ENCODE results near the gene ELP4. TPM values are rescaled to one million over a fixed set of nuclear protein-coding genes. Genes with fewer than 3 reads are reported as not detected.
A peak's percentile ranks its signal among the peaks of the same experiment; 100 is the strongest.

Gene ELP4
- polyA plus RNA-seq, 3 donors, result 24.6 to 25.1 (median 24.8) TPM

- DNase-seq (ENCODE audit: extremely low read depth in 1 of 11, low read depth in 9 of 11, low spot score in 4 of 11), result no peak
These were observed 293.0 kb downstream of the ELP4 start for GRCh38 chr11:31802609-31802989.

DNA sequence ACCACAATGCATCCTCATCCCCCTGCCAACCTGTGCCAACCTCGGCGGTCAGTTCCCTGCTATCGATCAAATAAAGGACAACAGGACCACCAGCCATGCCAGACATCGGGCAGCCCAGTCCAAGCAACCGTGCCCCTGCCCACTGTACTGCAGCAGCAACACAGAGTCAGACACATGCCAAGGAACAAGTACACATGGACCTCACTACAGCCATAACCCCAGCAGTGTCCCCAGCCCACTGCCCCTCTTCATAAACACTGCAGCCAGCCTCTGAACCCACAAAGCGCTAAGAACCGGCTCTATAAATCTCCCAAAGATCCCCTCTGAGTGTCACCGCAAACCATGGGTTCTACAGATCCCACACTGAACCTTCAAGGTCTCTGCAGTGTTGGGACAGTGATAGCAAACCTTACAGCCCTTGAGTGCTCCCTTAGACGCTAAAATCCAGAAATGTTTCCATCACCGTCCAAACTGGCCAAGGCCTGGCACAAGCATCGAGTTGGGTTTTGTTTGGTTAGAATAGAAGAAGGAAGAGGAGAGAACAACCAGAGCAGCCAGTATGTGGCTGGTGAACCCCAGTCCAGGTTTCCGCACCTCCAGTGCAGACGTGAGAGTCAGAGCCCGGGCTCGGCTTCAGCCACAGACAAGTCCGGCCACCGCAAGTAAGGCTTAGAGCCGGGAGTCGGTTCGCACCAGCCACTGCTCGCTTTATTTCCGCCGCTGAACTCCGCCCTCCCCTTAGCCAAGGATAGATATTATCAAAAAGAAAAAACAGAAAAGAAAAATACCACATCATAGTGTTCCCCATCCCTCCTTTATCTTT, 293.6 kb downstream of the ELP4 start:
- no peak for DNase-seq (ENCODE audit: extremely low read depth in 1 of 11, low read depth in 9 of 11, low spot score in 4 of 11)

- no peak for DNase-seq (ENCODE audit: extremely low read depth in 1 of 11, low read depth in 9 of 11, low spot score in 4 of 11)
These were observed 294.3 kb downstream of the ELP4 start for GRCh38 chr11:31803813-31804311.

DNA sequence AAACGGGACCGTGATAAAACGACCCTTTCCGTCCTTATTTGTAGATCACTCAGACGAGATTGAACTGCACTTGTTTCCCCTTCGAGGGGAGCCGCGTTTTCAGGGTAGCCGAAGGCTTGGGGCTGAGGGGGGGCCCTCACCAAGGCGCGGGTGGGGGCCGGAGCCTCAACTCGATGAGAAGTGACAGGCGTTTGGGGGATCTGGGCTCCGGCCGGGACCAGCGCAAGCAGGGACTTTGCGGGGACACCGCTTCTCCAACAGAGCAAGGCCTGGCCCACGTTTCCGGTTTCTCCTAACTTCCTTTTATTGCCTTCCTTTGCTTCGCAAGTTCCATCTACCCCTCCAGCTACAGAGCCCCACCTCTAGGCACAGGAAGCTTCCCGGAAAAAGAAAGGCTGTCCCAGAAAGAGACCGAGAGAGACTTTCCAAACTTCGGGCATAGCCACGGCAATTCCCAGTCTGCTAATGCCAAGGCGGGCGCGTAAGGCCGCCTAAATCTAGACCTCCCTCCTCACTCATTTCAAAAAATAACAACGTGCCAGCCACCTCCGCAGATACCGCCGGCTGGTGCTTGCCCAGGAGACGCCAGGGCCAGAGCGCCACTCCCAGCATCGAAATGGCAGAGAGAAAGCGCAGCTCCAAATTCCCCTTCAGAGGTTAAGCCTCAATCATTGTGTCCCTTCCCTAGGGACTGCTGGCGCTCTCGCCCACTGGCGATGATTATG, 294.9 kb downstream of the ELP4 start:
- no peak for DNase-seq (ENCODE audit: extremely low read depth in 1 of 11, low read depth in 9 of 11, low spot score in 4 of 11)

- DNase-seq (ENCODE audit: extremely low read depth in 1 of 11, low read depth in 9 of 11, low spot score in 4 of 11), result no peak
These were observed 295.6 kb downstream of the ELP4 start for GRCh38 chr11:31805037-31805628.

DNA sequence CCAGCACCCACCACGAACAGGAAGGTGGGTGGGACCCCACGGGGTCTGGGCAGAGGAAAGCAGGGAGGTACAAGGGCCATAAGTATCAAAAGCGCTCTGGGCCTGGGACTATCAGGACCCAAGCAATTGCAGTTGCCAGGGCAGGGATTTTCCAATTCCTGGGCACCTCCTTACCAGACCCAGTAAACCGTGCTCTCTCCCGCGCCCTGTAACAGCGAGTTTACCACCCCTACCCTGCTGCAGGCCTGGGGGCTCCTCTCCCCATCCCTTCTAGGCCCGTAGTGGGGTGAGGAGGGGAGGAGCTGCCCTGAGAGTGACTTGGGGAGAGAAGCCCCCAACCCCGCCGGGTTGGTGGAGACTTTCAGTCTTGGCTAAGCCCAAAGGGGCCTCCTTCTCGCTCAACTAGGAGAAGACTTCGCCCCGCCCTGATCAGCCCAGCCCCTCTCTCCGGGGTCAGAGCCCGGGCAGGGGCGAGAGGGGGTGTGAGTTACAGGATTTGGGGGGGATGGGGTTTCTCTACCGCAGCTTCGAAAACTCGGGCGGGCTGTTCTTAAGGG, 296.1 kb downstream of the ELP4 start:
- DNase-seq (ENCODE audit: extremely low read depth in 1 of 11, low read depth in 9 of 11, low spot score in 4 of 11), result no peak

DNA sequence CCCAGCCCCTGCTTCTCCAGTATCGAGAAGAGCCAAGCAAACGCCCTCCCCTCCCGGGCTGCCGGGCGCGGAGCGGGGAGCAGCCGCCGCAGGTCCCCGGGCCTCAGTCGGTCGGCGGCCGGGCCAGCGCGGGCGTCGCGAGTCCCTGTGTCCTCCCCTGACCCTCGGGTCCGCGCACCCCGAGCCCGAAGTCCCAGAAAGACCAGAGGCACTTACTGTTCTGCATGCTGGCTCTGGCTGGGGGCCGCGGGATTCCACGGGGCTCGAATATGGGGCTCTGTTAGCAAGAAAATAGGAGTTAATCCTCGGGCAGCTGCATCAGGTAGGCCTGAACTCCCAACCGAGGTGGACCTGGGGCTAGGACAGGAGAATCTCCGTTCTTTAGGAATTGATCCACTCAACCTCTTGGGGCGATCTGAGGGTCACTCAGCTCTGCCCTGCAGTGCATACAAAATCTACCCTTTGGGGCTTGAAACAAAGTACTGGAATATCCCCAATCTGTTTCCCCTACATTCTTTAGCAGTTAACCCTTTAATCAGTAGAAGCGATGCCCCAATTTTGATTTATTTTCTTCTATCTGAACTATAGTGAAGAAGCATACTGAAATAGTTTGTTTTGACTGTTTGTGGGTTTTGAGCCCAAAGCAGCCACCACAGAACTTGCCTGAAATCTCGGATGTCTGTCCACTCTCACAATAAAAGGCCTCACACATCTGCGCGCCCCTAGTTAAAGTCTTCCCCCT, 296.8 kb downstream of the ELP4 start:
- no peak for DNase-seq (ENCODE audit: extremely low read depth in 1 of 11, low read depth in 9 of 11, low spot score in 4 of 11)

GRCh38 chr11:31806928-31807798, 297.6 kb downstream of the ELP4 start:
- no peak for DNase-seq (ENCODE audit: extremely low read depth in 1 of 11, low read depth in 9 of 11, low spot score in 4 of 11)

DNA sequence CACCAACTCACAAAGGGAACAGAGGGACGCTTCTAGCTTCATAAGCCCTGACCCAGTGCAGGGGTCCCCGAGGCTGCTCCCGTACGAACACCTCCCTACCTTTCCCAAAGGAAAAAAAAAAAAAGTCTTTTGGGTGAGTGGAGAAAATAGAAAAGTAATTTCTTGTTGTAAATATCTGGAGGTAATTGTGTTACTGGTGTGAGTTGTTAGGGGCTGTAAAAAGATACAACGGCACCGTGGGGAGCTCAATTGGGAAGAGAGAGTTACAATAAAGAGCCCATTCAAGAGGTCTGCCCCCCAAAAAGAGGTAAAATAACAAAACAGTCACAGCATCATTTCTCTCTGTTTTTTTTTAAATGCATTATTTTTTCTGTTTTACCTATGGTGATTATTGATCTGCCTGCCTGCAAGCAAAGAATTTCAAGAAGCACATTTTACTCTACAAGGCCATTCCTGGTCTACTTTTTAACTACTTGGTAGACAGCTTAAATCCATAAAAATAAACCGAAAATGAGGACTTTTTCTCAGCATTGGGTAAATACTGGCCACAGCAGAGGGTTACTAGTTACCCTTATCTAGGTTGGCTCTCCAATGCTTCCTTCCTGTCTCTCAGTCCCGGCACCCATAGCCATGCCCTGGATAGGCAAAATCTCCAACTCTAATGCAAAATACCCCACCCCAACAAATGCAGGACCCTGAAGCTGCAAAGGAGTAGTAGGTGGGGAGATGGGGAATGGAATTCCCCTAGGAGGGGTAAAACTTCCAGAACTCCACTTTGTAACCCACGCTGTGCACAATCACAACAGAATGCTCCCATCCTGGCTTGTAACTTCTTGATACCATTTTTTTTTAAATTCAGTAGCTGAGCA, 298.5 kb downstream of the ELP4 start:
- no peak for DNase-seq (ENCODE audit: extremely low read depth in 1 of 11, low read depth in 9 of 11, low spot score in 4 of 11)

DNA sequence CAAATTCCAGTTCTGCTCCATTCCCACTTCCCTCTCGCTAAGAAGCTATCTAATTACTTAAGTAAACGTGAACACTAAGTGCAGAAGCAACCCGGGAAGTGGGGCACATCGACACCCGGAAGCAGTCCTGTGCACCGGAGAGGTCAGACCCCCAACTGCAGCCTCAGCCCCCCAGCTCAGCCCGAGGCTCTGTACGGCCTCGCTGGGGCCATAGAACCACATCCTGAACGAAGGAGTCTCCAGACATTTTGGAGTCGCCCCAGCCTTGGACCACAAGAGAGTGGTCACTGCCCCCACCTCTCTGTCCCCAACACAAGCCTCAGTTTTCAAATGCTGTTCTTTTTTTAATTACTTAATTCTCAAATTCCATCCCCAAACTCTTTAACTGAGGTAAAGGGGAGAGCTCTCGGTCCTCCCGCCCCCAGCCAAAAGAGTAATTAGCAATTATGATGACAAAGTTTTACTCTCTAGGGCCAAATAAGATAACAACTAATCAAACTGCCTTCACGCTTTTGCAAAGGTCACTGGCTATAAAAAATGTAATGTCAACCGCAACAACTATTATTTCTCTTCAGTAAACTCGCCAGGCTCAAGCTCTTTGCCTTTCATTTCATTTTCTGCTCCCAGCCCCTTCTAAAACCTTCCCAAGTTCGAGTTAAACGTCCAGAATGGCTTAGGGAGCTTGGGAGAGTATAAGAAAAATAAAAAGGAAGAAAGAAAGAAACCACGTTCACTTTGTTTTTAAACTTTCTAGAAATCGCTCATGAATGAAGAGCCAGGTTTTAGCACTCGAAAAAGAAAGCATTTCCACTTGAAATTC, 299.4 kb downstream of the ELP4 start:
- no peak for DNase-seq (ENCODE audit: extremely low read depth in 1 of 11, low read depth in 9 of 11, low spot score in 4 of 11)

- DNase-seq (ENCODE audit: extremely low read depth in 1 of 11, low read depth in 9 of 11, low spot score in 4 of 11), result no peak
These were observed 299.9 kb downstream of the ELP4 start for GRCh38 chr11:31809541-31809856.

GRCh38 chr11:31809857-31810778, 300.6 kb downstream of the ELP4 start:
- DNase-seq (ENCODE audit: extremely low read depth in 1 of 11, low read depth in 9 of 11, low spot score in 4 of 11), result peak in 1 of 11 donors; percentile 29

DNA sequence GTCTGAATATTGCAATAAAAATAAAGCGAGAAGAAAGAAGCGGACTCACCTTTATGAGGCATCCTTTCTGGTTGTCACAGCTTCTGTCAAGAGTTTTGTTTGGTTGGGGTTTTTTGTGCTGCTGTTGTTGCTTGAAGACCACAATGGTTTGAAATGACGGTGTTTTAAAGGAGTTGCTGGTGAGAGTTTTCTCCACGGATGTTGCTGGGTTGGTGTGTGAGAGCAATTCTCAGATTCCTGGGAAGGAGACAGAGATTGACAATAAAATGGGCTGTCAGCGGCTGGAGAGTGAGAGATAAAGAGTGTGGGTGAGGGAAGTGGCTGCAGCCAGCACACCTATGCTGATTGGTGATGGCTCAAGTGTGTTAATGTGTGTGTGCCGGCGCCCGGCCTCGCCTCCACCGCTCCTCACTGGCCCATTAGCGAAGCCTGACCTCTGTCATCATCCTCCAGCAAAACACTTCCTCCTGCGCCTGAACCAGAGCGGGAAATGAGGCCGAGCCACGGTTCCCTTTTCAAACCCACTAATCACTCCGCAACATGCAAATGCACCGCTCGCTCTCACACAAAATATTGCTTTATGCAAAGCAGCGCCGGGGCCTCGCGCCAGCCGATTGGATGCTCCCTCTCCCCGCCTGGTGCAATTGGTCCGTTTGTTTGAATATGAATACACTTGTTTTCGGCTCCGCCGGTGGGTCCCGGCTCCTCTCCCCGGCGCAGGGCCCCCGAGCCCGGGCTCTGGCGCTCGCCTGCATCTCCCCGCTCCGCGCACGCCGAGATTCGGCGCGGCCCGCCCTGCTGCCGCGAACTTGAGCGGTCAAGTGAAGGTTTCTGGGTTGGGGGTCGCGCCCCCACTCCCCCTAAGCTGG, 301.4 kb downstream of the ELP4 start, which contains the start of gene PAX6:
Gene PAX6, minus strand, starts transcription at position 544 of the 869 bp plus-strand sequence. CDS start 4,911 bp downstream, outside the sequence.
- no peak for DNase-seq (ENCODE audit: extremely low read depth in 1 of 11, low read depth in 9 of 11, low spot score in 4 of 11)

Data from renal cortex interstitium (tissue), 11 donors.